HG03095 (cell line): ENCODE data around the gene ANAPC2.

Experiments used
- ATAC-seq: cut with Tn5 transposase; IDR thresholded peaks from one replicate; pipeline ENCODE4 v1.9.1; 2021; ENCODE audit warnings: moderate library complexity; ENCODE audit not compliant: unreplicated experiment

Gene ANAPC2

DNA sequence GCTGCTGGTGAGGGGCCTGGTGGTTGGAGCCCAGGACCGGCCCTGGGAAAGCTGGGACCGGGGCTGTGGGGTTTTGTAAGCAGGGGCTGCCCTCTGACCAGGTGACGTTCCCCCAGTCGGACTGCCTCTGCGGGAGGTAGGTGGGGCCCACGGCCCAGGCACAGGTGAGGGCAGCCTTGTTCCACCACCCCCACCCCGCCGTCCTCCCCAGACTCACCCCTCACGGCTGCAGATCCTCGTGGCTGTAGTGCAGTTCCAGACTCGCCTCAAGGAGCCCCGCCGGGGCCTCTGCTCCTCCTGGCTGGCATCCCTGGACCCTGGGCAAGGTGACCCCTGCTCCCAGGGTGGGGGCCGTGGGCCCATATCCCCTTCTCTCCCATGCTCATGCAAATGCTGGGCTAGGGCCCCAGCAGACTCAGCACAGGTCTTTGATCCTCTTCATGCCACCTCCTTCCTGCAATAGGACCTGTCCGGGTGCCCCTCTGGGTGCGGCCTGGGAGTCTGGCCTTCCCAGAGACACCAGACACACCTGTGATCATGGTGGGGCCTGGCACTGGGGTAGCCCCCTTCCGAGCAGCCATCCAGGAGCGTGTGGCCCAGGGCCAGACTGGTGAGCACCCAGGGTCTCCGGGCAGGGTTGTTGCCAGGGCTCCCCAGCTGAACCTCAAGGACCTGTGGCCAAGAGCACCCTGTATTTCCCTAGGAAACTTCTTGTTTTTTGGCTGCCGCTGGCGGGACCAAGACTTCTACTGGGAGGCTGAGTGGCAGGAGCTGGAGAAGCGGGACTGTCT, 27.0 kb upstream of the ANAPC2 start:
- ATAC-seq = no peak

DNA sequence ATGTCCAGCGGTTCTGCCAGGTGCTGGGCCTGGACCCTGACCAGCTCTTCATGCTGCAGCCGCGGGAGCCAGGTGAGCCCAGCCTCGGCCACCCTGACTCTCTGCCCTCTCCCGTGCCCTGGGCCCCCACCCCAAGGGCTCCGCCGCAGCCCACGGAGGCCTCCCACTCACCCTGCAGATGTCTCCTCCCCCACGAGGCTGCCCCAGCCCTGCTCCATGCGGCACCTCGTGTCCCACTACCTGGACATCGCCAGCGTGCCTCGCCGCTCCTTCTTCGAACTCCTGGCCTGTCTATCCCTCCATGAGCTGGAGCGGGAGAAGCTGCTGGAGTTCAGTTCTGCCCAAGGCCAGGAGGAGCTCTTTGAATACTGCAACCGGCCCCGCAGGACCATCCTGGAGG, 26.3 kb upstream of the ANAPC2 start:
- ATAC-seq = no peak

- ATAC-seq = no peak
Observed at GRCh38 chr9:137213160-137214060, 25.1 kb upstream of the ANAPC2 start.

GRCh38 chr9:137212520-137212919, 24.2 kb upstream of the ANAPC2 start:
- ATAC-seq = no peak

DNA sequence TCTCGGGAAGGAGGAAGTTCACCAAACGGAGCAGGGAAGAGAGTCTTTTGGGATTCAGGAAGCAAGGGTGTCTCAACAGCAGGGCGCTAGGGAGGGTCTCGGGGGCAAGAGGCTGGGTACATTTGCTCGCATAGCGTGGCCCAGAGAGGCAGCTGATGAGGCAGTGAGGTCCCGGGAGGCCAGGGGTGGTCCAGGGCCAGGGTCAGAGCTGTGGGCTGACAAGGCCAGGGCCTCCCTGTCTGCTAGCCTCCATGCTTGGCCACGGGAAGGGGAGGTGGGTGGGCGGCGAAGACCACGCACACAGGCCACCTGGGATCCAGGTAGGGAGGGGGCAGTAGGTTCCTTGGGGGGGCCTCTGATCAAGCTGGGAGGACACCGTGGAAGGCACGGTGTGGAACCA, 23.2 kb upstream of the ANAPC2 start:
- ATAC-seq = no peak

GRCh38 chr9:137206602-137207001, 18.2 kb upstream of the ANAPC2 start:
- ATAC-seq = no peak

DNA sequence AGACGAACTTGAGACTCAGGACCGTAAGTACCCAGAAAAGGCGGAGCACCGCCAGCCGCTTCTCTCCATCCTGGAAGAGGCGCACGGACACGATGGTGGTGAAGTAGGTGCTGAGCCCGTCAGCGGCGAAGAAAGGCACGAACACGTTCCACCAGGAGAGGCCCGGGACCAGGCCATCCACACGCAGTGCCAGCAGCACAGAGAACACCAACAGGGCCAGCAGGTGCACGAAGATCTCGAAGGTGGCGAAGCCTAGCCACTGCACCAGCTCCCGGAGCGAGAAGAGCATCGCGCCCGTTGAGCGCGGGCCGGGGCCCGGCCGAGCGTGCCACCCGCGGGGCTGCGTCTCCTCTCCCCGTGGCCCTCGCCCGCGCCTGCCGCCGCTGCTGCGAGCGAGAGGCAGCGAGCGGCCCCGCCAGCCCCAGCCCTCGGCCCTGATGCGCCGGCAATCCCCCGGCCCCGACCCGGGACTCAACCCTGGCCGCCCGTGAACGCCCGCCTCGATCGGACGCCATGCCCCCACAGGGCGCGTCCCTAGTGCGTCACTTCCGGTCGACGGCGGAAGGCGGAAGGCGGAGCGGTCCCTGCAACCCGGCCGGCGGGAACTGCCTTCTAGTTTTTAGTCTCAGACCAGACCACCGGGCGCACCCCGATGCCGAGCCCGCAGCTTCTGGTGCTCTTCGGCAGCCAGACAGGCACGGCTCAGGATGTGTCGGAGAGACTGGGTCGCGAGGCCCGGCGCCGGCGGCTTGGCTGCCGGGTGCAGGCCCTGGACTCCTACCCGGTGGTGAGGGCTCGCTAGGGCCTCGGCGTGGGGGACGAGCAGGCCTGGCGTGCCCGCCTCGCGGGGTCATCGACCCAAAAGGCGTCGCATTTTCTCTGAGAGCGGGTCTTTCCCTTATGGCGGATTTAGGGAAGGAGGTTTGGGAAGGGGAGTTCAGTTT, 17.0 kb upstream of the ANAPC2 start, which contains the start of the genes NDOR1 and TMEM203:
TSS of gene NDOR1 (plus strand) at position 575 of the 944 bp plus-strand sequence. CDS start at position 653, 78 bp downstream.
TSS of gene TMEM203 (minus strand) at position 523 of the 944 bp plus-strand sequence. CDS start at position 289, 234 bp downstream.
- ATAC-seq = no peak

- ATAC-seq = no peak
Observed at GRCh38 chr9:137204731-137205125, 16.4 kb upstream of the ANAPC2 start.

DNA sequence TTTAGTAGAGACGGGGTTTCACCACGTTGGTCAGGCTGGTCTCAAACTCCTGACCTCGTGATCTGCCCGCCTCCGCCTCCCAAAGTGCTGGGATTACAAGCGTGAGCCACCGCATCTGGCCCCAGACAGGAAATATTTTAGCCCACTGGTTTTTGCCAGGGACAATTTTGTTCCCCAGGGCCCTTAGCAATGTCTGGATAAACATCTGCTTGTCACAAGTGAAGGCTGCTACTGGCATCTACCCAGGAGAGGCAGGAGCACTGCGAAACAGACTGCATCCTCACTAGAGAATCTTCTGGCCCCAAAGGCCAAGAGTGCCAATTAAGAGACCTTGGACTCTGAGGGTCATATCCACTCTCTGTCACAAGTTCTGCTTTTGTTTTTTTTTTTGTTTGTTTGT, 14.6 kb upstream of the ANAPC2 start:
- ATAC-seq = no peak

- no peak for ATAC-seq
Observed at GRCh38 chr9:137201205-137201868, 13.0 kb upstream of the ANAPC2 start.

GRCh38 chr9:137200311-137201204, 12.2 kb upstream of the ANAPC2 start, which contains the start of gene TPRN:
TSS of gene TPRN (minus strand) at chr9:137200741. CDS start at chr9:137200711, 30 bp downstream.
- peak; percentile 75 for ATAC-seq

DNA sequence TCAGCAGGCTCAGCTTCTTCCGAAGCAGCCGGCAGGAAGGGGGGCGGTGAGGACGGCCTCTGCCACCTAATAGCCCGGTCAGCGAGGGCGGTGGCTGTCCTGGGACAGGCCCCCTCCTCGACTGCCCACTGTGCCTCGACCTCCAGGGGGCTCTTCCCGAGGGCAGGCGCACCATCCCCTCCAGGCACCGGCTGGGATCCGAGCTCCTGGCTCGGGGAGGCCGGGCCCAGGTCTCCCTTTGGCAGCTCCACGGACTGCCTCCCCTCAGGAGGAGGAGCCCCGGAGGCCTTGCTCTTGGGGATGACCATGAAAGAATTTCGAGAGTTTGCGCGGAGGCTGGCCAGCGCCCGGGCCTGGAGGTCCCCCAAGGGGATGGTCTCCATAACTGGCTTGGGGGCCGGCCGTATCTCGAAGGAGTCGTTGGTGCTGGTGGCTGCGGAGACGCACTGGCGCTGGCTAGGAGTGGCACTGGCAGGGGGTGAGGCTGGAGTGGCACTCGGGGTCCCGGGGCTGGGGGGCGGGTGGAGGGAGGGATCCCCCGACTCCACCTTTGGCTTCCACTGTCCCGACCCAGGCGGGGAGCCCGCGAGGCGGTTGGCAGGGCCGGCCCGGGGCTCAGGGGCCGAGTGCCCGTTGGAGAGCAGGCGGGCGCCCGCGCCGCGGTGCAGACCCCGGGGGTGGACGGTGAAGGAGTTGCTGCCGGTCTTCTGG, 11.2 kb upstream of the ANAPC2 start:
- ATAC-seq = no peak

- no peak for ATAC-seq
Observed at GRCh38 chr9:137198902-137199283, 10.5 kb upstream of the ANAPC2 start.

- no peak for ATAC-seq
Observed at GRCh38 chr9:137198051-137198901, 9.9 kb upstream of the ANAPC2 start.

DNA sequence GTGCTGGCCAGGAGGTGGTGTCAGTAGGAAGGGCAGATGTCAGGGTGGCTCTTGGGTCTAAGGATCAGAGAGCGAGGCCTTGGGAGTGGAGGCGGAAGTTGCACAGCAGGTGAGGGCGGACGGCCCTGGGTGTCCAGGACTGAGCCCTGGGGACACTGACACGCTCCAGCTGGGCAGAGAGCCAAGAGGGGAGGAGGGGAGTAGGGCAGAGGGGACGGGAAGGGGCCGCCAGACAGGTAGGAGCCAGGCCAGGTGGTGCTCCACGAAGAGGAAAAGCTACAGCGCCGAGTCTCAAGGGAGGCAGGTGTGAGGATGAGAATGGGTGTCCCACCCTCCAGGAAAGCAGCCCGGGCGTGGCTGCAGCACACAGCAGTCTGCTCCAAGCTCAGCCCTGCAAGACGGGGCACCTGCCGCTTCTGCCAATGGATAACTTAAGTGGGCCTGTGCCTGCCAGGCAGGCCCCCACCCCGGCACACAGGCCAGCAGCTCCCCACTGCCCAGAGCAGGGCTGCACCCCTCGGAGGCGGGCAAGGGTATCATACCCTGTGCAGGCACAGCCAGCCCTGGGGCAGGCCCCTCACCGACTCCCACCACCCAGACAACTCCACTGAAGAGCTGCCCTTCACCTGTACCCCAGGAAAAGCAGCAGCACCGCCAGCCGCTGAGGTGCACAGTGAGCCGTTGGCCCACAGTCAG, 7.3 kb upstream of the ANAPC2 start:
- no peak for ATAC-seq

GRCh38 chr9:137194909-137195308, 6.5 kb upstream of the ANAPC2 start:
- ATAC-seq = no peak

- ATAC-seq = no peak
Observed at GRCh38 chr9:137194388-137194787, 6.0 kb upstream of the ANAPC2 start.
